HG03175 (cell line): ENCODE measurements around the gene JHY.
A peak's percentile ranks its signal among the peaks of the same experiment; 100 is the strongest.

Experiments used
- ATAC-seq: cut with Tn5 transposase; IDR thresholded peaks from one replicate; pipeline ENCODE4 v1.9.1; 2021; ENCODE audit warnings: mild to moderate bottlenecking, moderate library complexity; ENCODE audit not compliant: unreplicated experiment

Gene JHY

GRCh38 chr11:122869622-122870021 is 12.9 kb upstream of the JHY start:
- ATAC-seq = no peak

GRCh38 chr11:122871302-122871701 is 11.3 kb upstream of the JHY start:
- no peak for ATAC-seq

GRCh38 chr11:122872046-122872445 is 10.5 kb upstream of the JHY start:
- ATAC-seq = no peak

GRCh38 chr11:122874991-122875390 is 7.6 kb upstream of the JHY start:
- peak; percentile 49 for ATAC-seq

GRCh38 chr11:122877732-122878131 is 4.8 kb upstream of the JHY start:
- no peak for ATAC-seq

- ATAC-seq = no peak
Observed at GRCh38 chr11:122879785-122880184, 2.8 kb upstream of the JHY start.

- no peak for ATAC-seq
Observed at GRCh38 chr11:122882857-122883645, 492 bp downstream of the JHY start.

GRCh38 chr11:122883646-122883979 is 1.1 kb downstream of the JHY start:
- no peak for ATAC-seq

- no peak for ATAC-seq
Observed at GRCh38 chr11:122888162-122888561, 5.6 kb downstream of the JHY start.

- no peak for ATAC-seq
Observed at GRCh38 chr11:122893131-122893530, 10.6 kb downstream of the JHY start.

GRCh38 chr11:122895563-122895962 is 13.0 kb downstream of the JHY start:
- ATAC-seq = no peak

GRCh38 chr11:122897606-122898210 is 15.1 kb downstream of the JHY start:
- ATAC-seq = no peak

GRCh38 chr11:122898799-122899198 is 16.2 kb downstream of the JHY start:
- no peak for ATAC-seq

- ATAC-seq = no peak
Observed at GRCh38 chr11:122900587-122901202, 18.1 kb downstream of the JHY start.

- no peak for ATAC-seq
Observed at GRCh38 chr11:122902951-122903350, 20.4 kb downstream of the JHY start.

GRCh38 chr11:122910775-122911174 is 28.2 kb downstream of the JHY start:
- ATAC-seq = no peak

GRCh38 chr11:122917311-122917710 is 34.8 kb downstream of the JHY start:
- ATAC-seq = no peak

- ATAC-seq = no peak
Observed at GRCh38 chr11:122918734-122919133, 36.2 kb downstream of the JHY start.

- no peak for ATAC-seq
Observed at GRCh38 chr11:122920579-122920978, 38.0 kb downstream of the JHY start.

GRCh38 chr11:122922893-122923292 is 40.3 kb downstream of the JHY start:
- ATAC-seq = no peak

GRCh38 chr11:122923302-122923701 is 40.7 kb downstream of the JHY start:
- ATAC-seq = no peak

- ATAC-seq = no peak
Observed at GRCh38 chr11:122931510-122931909, 49.0 kb downstream of the JHY start.
